Activated naive CD8-positive, alpha-beta T cell treated with anti-CD3 and anti-CD28 coated beads, Interleukin-2, amount 10 ng/mL, durations not matched to agents 7 days and 5 days (primary cell): Measurements from ENCODE around the gene NETO2. TPM values are rescaled to one million over a fixed set of nuclear protein-coding genes. Genes with fewer than 3 reads are reported as not detected.
"Not testable (repeated sequence)": the region's sequence is repeated elsewhere in the genome, so short reads cannot be mapped to it uniquely, and the experiment has no call there.

Source experiments
- ATAC-seq: fragments of 150-1000 bp; cut with Tn5 transposase; one replicate; pipeline ENCODE4 v1.10.0; 2021; ENCODE audit warnings: low read depth, moderate library complexity
- POLR2A ChIA-PET: fragments of 350-600 bp; sonication (Branson Sonifier 250); formaldehyde crosslinking; loops from one replicate; lab custom pipeline; 2021; ENCODE audit warnings: antibody characterized with exemption; lab: Charles Lee
- DNase-seq: peaks from one replicate; pipeline ENCODE4 v3.0.0; 2021
- H3K27ac Mint-ChIP-seq: one replicate; pipeline ENCODE4 v1.8.0; 2022; ENCODE audit warnings: mild to moderate bottlenecking, mixed read lengths
- H3K27me3 Mint-ChIP-seq: one replicate; pipeline ENCODE4 v1.8.0; 2022; ENCODE audit warnings: mild to moderate bottlenecking, moderate library complexity, mixed read lengths
- H3K36me3 Mint-ChIP-seq: one replicate; pipeline ENCODE4 v1.8.0; 2021; ENCODE audit warnings: mild to moderate bottlenecking, mixed read lengths
- H3K4me1 Mint-ChIP-seq: one replicate; pipeline ENCODE4 v1.8.0; 2021; ENCODE audit warnings: mixed read lengths
- H3K4me3 Mint-ChIP-seq: one replicate; pipeline ENCODE4 v1.8.0; 2022; ENCODE audit warnings: mild to moderate bottlenecking, moderate library complexity, mixed read lengths
- H3K9me3 Mint-ChIP-seq: one replicate; pipeline ENCODE4 v1.8.0; 2021; ENCODE audit warnings: mixed read lengths
- total RNA-seq, 2 experiments: library from RNA; stranded (reverse); gene quantifications; one replicate each; pipeline ENCODE4 v1.2.3, GENCODE V29; 2021

NETO2 gene
- total RNA-seq, 2 experiments from 2014 or later = 0.91 to 1.7 TPM

- Mint-ChIP-seq H3K4me3 (peak overlapping the region; percentile 67), H3K27ac (peak overlapping the region; percentile 81), H3K4me1 (peaks cover 20% of the 10 kb centered on the region), H3K27me3 (peaks cover 3% of the 10 kb centered on the region), H3K36me3 (peaks cover 7% of the 10 kb centered on the region), H3K9me3 (peaks cover 4% of the 10 kb centered on the region)
- POLR2A ChIA-PET = interaction anchor here (1.0 kb wide), 1 partner anchor 96 kb away, joined by 4 read pairs; the partner anchor contains the start of gene DNAJA2
- peak; percentile 52 for ATAC-seq
- DNase-seq = no peak
Measured at GRCh38 chr16:47069313-47069712, 74.4 kb downstream of the NETO2 start.

- Mint-ChIP-seq H3K27ac (no peak overlapping the region), H3K27me3 (peaks cover 3% of the 10 kb centered on the region), H3K4me3 (no peak overlapping the region), H3K9me3 (peaks cover 5% of the 10 kb centered on the region), H3K36me3 (peaks cover 7% of the 10 kb centered on the region), H3K4me1 (peaks cover 9% of the 10 kb centered on the region)
- no peak for DNase-seq
- ATAC-seq = no peak
- POLR2A ChIA-PET = no interaction called here
Measured at GRCh38 chr16:47067203-47067602, 76.5 kb downstream of the NETO2 start.

GRCh38 chr16:47065766-47066688, 77.7 kb downstream of the NETO2 start:
- peaks cover 9% of the 10 kb centered on the region for H3K4me1 Mint-ChIP-seq
- H3K36me3 Mint-ChIP-seq = peaks cover 3% of the 10 kb centered on the region
- DNase-seq (no peak), ATAC-seq (no peak)
- H3K4me3 Mint-ChIP-seq = no peak overlapping the region
- POLR2A ChIA-PET = no interaction called here
- peaks cover 3% of the 10 kb centered on the region for H3K27me3 Mint-ChIP-seq
- H3K27ac Mint-ChIP-seq = no peak overlapping the region
- peaks cover 4% of the 10 kb centered on the region for H3K9me3 Mint-ChIP-seq

- Mint-ChIP-seq H3K9me3 (peaks cover 1% of the 10 kb centered on the region), H3K27ac (no peak overlapping the region), H3K4me1 (peaks cover 7% of the 10 kb centered on the region), H3K4me3 (no peak overlapping the region), H3K36me3 (peaks cover under 1% of the 10 kb centered on the region), H3K27me3 (peaks cover 3% of the 10 kb centered on the region)
- ATAC-seq = no peak
- POLR2A ChIA-PET = no interaction called here
- DNase-seq = no peak
Measured at GRCh38 chr16:47064775-47065174, 79.0 kb downstream of the NETO2 start.

- Mint-ChIP-seq H3K4me3 (no peak overlapping the region), H3K9me3 (peaks cover 1% of the 10 kb centered on the region), H3K27me3 (peaks cover 3% of the 10 kb centered on the region), H3K27ac (no peak overlapping the region), H3K4me1 (no peaks in the 10 kb centered on the region), H3K36me3 (no peaks in the 10 kb centered on the region)
- POLR2A ChIA-PET = no interaction called here
- DNase-seq (no peak), ATAC-seq (no peak)
Measured at GRCh38 chr16:47063011-47063724, 80.6 kb downstream of the NETO2 start.

- H3K9me3 Mint-ChIP-seq = peaks cover 1% of the 10 kb centered on the region
- DNase-seq = no peak
- no peak overlapping the region for H3K27ac Mint-ChIP-seq
- H3K4me3 Mint-ChIP-seq = no peak overlapping the region
- H3K27me3 Mint-ChIP-seq = peaks cover under 1% of the 10 kb centered on the region
- POLR2A ChIA-PET = no interaction called here
- no peaks in the 10 kb centered on the region for H3K36me3 Mint-ChIP-seq
- ATAC-seq = no peak
- H3K4me1 Mint-ChIP-seq = no peaks in the 10 kb centered on the region
Measured at GRCh38 chr16:47061204-47061603, 82.5 kb downstream of the NETO2 start.

- ATAC-seq (no peak), DNase-seq (no peak)
- no peaks in the 10 kb centered on the region for H3K4me1 Mint-ChIP-seq
- POLR2A ChIA-PET = no interaction called here
- no peak overlapping the region for H3K4me3 Mint-ChIP-seq
- H3K36me3 Mint-ChIP-seq = no peaks in the 10 kb centered on the region
- peaks cover 1% of the 10 kb centered on the region for H3K9me3 Mint-ChIP-seq
- H3K27ac Mint-ChIP-seq = no peak overlapping the region
- no peaks in the 10 kb centered on the region for H3K27me3 Mint-ChIP-seq
Measured at GRCh38 chr16:47060596-47060995, 83.1 kb downstream of the NETO2 start.

- Mint-ChIP-seq H3K4me3 (no peak overlapping the region), H3K36me3 (no peaks in the 10 kb centered on the region), H3K9me3 (peaks cover 1% of the 10 kb centered on the region), H3K4me1 (no peaks in the 10 kb centered on the region), H3K27ac (no peak overlapping the region), H3K27me3 (no peaks in the 10 kb centered on the region)
- DNase-seq = no peak
- POLR2A ChIA-PET = no interaction called here
- ATAC-seq = no peak
Measured at GRCh38 chr16:47059991-47060390, 83.8 kb downstream of the NETO2 start.

- DNase-seq, H3K9me3 Mint-ChIP-seq, H3K4me1 Mint-ChIP-seq, H3K27ac Mint-ChIP-seq, H3K36me3 Mint-ChIP-seq, POLR2A ChIA-PET, H3K4me3 Mint-ChIP-seq, H3K27me3 Mint-ChIP-seq, ATAC-seq: not testable (repeated sequence)
Measured at GRCh38 chr16:47059130-47059529, 84.6 kb downstream of the NETO2 start.

- no peak for DNase-seq
- H3K27me3 Mint-ChIP-seq = no peaks in the 10 kb centered on the region
- POLR2A ChIA-PET = no interaction called here
- no peaks in the 10 kb centered on the region for H3K4me1 Mint-ChIP-seq
- no peak overlapping the region for H3K27ac Mint-ChIP-seq
- H3K36me3 Mint-ChIP-seq = no peaks in the 10 kb centered on the region
- ATAC-seq = no peak
- H3K9me3 Mint-ChIP-seq = no peaks in the 10 kb centered on the region
- no peak overlapping the region for H3K4me3 Mint-ChIP-seq
Measured at GRCh38 chr16:47058295-47059086, 85.3 kb downstream of the NETO2 start.

- Mint-ChIP-seq H3K27me3 (no peaks in the 10 kb centered on the region), H3K4me3 (no peak overlapping the region), H3K36me3 (no peaks in the 10 kb centered on the region), H3K4me1 (no peaks in the 10 kb centered on the region), H3K9me3 (no peaks in the 10 kb centered on the region), H3K27ac (no peak overlapping the region)
- POLR2A ChIA-PET = no interaction called here
- DNase-seq (no peak), ATAC-seq (no peak)
Measured at GRCh38 chr16:47057630-47057993, 86.1 kb downstream of the NETO2 start.

- ATAC-seq (no peak), DNase-seq (no peak)
- no peaks in the 10 kb centered on the region for H3K9me3 Mint-ChIP-seq
- H3K27me3 Mint-ChIP-seq = no peaks in the 10 kb centered on the region
- H3K4me3 Mint-ChIP-seq = no peak overlapping the region
- POLR2A ChIA-PET = interaction anchor here (0.6 kb wide), 1 partner anchor 404 kb away, joined by 3 read pairs; the partner anchor contains the start of gene PHKB
- H3K4me1 Mint-ChIP-seq = no peaks in the 10 kb centered on the region
- H3K27ac Mint-ChIP-seq = no peak overlapping the region
- H3K36me3 Mint-ChIP-seq = no peaks in the 10 kb centered on the region
Measured at GRCh38 chr16:47056688-47057629, 86.8 kb downstream of the NETO2 start.
